HG02885 (cell line): Measurements from ENCODE around the gene RFX1.
"Not testable (repeated sequence)": the region's sequence is repeated elsewhere in the genome, so short reads cannot be mapped to it uniquely, and the experiment has no call there.

Experiments
- ATAC-seq: cut with Tn5 transposase; IDR thresholded peaks from one replicate; pipeline ENCODE4 v1.9.1; 2021; ENCODE audit warnings: mild to moderate bottlenecking; ENCODE audit not compliant: unreplicated experiment, poor library complexity

RFX1 gene

GRCh38 chr19:14028901-14029300 is 22.8 kb upstream of the RFX1 start:
- ATAC-seq = no peak

GRCh38 chr19:14027856-14028450 is 21.8 kb upstream of the RFX1 start, which contains the start of gene RLN3:
Gene RLN3 (plus strand): TSS chr19:14028148. CDS start chr19:14028205, 57 bp downstream.
- ATAC-seq = no peak

- not testable (repeated sequence) for ATAC-seq
Observed at GRCh38 chr19:14026652-14027192, 20.6 kb upstream of the RFX1 start.

- ATAC-seq = no peak
Observed at GRCh38 chr19:14023404-14024235, 17.5 kb upstream of the RFX1 start.

GRCh38 chr19:14022469-14022868 is 16.3 kb upstream of the RFX1 start:
- no peak for ATAC-seq

- no peak for ATAC-seq
Observed at GRCh38 chr19:14021474-14021873, 15.4 kb upstream of the RFX1 start.

- not testable (repeated sequence) for ATAC-seq
Observed at GRCh38 chr19:14019739-14020138, 13.6 kb upstream of the RFX1 start.

GRCh38 chr19:14019100-14019499 is 13.0 kb upstream of the RFX1 start:
- no peak for ATAC-seq

GRCh38 chr19:14015524-14016035 is 9.5 kb upstream of the RFX1 start:
- peak; percentile 62 for ATAC-seq

- no peak for ATAC-seq
Observed at GRCh38 chr19:14012378-14012915, 6.3 kb upstream of the RFX1 start.

GRCh38 chr19:14006766-14007562 is 844 bp upstream of the RFX1 start:
- peak; percentile 43 for ATAC-seq

GRCh38 chr19:14005349-14006084 is 603 bp downstream of the RFX1 start:
- peak; percentile 51 for ATAC-seq

GRCh38 chr19:14004619-14005348 is 1.3 kb downstream of the RFX1 start:
- no peak for ATAC-seq

- ATAC-seq = no peak
Observed at GRCh38 chr19:14003251-14004055, 2.7 kb downstream of the RFX1 start.

GRCh38 chr19:14002571-14003250 is 3.4 kb downstream of the RFX1 start:
- no peak for ATAC-seq

- no peak for ATAC-seq
Observed at GRCh38 chr19:14000691-14001375, 5.3 kb downstream of the RFX1 start.

GRCh38 chr19:13999085-13999484 is 7.0 kb downstream of the RFX1 start:
- ATAC-seq = no peak
